HG03025 (cell line): Measurements from ENCODE around the gene RHBDF2.

Source experiments
- ATAC-seq: cut with Tn5 transposase; IDR thresholded peaks from one replicate; pipeline ENCODE4 v1.9.1; 2021; ENCODE audit warnings: mild to moderate bottlenecking, moderate library complexity; ENCODE audit not compliant: unreplicated experiment, low FRiP score

Gene RHBDF2

GRCh38 chr17:76487451-76488192 is 13.6 kb downstream of the RHBDF2 start:
- no peak for ATAC-seq

DNA sequence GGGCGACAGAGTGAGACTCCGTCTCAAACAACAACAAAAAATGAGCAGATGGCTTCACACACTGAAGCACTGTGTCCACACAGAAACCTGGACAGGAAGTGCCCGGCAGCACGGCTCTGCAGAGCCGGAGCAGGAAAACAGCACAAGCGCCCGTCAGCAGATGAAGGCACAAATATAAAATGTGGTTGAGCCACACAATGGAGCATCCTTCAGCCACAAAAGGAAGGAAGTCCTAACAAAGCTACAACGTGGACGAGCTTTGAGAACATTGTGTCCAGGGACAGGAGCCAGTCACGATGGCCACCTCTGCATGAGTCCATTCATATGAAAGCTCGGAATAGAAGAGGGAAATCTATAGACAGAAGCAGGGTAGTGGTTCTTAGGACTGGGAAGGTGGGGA is 15.7 kb downstream of the RHBDF2 start:
- ATAC-seq = no peak

DNA sequence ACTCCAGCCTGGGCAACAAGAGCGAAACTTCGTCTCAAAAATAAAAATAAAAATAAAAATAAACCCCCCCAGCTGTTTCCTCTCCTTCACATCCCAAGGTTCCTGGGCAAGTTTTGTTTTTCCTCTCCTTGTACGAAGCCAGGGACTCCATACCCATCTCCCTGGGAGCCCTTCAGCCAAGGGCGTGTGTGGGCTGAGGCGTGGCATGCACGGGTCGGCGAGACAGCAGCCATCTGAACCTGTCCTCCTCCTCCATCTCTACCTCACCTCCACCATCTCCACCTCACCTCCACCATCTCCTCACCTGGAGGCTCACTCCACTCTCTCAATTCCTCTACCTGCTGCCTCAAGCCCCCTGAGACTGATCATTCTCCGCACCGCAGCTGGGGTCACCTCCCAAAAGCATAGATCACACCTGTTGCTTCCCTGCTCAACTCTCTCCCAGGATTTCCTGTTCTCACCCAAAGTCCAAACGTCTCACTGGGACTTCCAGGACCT is 16.9 kb downstream of the RHBDF2 start:
- ATAC-seq = no peak

DNA sequence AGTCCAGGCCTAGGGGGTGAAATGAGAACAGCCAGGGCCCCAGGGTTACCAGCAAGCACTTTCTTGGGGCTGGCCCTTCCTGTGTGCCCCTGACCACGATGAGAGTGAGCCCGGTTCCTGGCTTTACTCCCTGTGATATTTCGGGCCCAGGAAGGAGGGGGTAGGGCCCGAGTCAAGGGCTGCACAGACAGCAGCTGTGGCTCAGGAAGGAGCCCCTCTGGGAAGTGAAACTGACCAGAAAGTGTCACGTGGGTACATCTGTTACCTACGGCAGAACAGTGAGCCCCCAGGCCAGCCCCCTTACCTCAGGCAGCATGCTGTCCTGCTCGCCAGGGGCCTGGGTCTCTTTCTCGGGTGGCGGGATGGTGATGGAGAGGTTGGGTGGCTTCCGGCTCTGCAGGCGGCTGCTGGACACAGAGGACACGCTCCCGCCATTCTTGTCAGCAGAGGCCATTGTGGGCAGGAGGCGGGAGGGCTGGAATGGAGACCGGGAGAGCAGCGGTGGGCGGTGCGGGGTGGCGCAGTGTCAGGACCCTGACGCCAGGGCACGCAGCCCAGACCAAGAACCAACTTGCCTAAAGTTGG is 20.1 kb downstream of the RHBDF2 start:
- ATAC-seq = no peak

DNA sequence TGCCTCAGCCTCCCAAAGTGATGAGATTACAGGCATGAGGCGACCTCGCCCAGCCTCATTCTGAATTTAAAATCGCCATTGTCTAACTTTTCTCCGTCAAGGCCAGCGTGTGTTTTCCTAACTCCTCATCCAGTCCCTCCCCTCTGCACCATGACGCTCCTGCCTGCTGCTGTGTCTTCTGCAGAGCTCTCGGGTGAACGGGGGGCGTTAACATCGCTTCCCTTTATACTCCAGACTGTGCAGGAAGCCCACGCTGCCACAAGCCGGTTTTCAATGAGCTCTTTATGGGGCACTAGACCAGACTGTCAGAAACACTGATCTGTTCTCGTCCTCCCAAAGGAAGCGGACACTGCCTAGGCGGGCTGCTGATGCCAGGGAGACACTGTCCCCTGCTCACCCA is 20.6 kb downstream of the RHBDF2 start:
- no peak for ATAC-seq

DNA sequence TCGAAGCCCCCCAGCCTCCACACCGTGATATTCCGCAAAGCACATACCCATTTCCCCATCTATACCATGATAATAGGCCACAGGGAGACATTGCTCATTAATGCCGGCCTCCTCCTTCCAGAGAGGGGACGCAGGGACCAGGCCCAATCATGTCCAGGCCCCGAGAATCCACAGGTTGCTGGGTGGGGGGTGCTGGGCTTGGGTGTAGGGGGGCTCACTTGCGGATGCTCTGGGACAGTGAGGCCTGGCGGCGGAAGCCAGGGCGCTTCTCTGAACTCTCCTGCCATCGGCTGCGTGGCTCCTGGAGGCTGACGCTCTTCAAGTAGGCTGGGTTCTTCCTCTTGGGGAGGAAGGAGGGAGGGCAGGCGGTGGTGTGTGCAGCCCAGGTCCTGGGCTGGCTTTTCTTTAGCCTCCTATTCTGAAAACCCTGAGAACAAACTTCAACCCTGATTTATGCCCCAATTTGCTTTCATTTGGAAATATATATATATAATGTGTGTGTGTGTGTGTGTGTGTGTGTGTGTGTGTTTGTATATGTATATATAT is 21.6 kb downstream of the RHBDF2 start:
- no peak for ATAC-seq

- ATAC-seq = no peak
These were observed 22.3 kb downstream of the RHBDF2 start for GRCh38 chr17:76478730-76479514.

GRCh38 chr17:76478097-76478496 is 23.1 kb downstream of the RHBDF2 start:
- no peak for ATAC-seq

DNA sequence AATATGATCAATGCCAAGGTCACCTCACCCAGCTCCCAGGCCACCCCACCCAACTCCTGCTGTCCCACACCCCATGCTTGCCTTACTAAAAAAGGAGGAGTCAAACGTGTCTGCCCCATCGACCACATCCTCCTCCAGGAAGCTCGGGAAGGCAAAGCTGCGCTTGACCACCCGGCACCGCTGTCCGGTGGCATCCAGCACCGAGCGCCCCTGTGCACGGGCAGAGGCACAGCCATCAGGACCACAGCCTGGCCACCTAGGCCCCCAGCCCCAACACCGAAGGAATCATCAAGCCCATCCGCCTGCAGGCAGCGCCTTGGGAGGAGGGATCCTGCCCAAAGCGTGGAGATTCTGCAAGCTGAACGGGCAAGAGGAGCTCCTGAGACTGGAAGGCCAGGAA is 23.6 kb downstream of the RHBDF2 start:
- ATAC-seq = no peak

- no peak for ATAC-seq
These were observed 24.5 kb downstream of the RHBDF2 start for GRCh38 chr17:76476736-76477135.

- ATAC-seq = no peak
These were observed 25.9 kb downstream of the RHBDF2 start for GRCh38 chr17:76475302-76475701.

DNA sequence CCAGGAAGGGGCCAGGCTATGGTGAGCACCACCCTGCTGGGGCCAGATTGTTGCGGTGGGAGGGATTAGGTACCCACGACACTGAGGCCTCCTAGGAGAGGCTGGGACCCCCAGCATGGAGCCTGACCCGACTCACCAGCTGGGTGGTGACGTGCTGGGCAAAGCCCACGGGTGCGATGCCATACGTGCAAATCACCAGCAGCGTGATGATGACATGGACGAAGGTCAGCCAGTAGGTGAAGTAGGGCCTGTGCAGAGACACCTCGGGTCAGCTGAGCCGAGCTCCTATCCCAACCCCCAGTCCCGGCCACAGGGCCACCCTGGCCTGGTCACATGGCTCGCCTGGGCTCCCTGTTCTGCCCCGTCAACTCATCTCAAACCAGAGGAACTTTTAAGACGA is 26.3 kb downstream of the RHBDF2 start:
- ATAC-seq = no peak

DNA sequence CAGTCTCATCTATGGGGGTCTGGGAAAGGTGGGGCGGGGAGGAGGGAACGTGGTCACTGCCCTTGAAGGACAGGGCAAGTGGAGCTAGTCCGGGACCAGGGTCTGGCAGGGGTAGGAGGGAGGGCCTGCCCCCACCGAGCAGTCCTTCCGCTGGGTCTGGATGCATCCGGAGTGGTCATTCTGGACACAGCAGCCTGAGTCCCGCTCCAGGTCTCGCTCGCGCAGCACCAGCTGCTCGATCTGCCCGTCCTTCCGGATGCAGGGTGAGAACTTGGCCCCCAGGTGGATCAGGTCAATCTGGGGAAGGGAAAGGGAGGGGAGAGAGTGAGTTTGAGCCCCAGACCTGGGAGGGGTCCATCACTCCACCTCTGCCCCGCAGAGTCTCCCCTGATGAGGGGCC is 27.0 kb downstream of the RHBDF2 start:
- ATAC-seq = no peak

DNA sequence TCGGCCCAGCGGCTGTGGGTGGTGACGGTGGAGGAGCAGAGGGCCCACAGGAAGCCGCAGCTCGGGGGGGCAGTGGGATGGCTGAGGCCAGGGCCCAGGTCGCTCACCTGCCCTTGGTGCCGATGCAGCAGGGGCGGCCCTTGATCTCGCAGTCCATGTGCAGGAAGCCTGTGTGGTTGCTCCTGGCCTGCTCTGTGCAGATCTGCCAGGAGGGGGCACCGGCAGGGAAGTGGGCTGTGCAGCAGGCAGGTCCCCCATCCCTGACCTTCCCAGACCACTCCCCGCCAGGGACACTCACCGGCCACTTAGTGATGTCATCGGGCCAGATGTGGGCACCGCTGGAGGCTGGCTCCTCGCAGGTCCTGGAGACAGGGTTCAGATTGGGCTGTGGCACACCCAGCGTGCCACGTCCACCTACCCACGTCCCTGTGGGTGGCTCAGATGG is 27.7 kb downstream of the RHBDF2 start:
- ATAC-seq = no peak

- no peak for ATAC-seq
These were observed 28.5 kb downstream of the RHBDF2 start for GRCh38 chr17:76472726-76473125.

DNA sequence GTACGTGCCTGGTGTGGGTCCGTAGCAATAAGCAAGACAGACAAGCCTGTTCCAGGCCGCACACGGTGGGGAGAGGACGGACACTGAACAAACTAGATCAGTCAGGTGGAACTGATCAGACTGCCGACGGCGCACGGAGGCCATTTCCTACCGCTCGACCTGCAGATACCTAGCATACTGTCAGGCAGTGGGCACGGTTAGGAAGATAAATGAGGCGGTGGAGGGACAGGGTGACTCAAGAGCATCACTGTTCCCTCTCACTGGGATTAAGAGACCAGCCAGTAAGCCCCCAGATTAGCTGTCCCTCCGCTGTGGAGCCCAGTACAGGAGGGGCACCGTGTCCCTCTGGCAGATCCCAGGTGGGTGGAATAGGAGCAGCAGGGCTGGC is 29.0 kb downstream of the RHBDF2 start:
- no peak for ATAC-seq

DNA sequence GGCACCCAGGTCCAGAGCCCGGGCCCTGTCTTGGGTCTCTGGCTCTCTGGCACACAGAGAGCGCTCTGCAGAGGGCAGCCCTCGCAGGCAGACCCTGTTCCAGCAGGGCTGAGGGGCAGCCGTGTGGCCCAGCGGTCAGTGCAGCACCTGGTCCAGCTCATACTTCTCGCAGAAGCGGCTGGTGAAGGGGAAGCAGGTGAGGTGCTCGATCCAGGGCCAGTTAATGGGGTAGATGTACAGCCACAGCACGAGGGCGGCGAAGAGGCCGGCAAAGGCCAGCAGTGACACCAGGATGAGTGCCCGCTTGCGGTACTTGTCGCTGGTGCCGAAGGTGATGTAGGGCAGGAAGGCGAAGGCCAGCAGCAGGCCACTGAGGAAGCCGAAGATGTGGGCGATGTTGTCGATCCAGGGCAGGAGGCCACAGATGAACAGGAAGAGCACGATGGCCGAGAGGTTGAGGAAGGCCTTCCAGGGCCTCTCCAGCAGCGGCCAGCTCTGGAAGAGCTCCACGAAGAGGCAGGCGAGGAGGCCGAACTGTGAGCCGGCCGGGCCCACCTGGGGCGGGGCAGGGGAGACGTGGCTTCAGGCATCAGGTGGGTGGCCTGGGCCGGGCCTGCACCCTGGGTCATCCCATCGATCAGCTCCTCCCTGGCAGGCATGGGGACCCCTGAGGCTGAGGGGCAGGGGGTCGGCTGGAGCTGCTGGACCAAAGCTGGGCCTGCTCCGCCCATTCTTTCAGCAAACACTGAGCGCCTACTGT is 29.5 kb downstream of the RHBDF2 start:
- no peak for ATAC-seq

DNA sequence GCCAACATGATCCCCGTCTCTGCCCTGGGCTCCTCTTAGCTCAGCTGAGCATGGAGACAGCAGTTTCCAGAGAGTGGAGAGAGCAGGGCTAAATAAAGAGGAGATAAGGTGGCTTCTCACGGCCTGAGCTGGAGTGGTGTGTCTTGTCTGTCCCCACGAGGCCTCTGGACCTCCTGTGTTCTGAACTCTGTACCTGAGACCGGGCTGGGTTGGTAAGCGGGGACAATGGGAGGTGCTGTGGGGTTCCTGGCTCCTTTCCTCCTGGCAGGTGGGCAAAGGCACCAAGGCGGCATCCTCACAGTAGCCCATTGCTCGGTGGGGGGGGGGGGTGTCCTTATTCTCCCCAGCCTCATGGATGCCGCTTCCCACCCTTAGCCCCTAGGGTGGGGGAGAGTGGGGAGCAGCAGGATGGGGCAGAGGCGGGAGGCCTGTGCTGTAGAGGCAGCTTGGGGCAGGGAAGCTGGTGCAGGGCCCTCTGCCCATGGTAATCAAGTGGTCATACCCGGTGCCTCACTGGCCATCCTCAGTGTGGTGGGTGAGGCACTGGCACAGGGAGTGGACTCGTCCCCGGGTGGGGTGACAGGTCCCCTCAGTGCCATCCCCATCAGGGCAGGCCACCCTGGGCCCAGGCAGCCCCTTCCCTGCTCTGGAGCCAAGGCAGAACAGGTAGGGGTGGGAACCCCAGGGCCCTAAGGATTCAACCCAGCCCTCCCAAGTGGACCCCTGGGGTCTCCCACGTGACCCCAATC is 31.1 kb downstream of the RHBDF2 start:
- ATAC-seq = no peak

- ATAC-seq = no peak
These were observed 31.9 kb downstream of the RHBDF2 start for GRCh38 chr17:76469076-76469990.
